NCI-H524 (cell line): Measurements from ENCODE around the gene ZNF783.
"Not testable (repeated sequence)": the region's sequence is repeated elsewhere in the genome, so short reads cannot be mapped to it uniquely, and the experiment has no call there.

Experiments
- DNase-seq, 2 experiments: peaks; one replicate each; lab custom pipeline; 2025; lab: John Stamatoyannopoulos, UW

ZNF783 gene

GRCh38 chr7:149330914-149331567 lies 69.0 kb downstream of the ZNF783 start:
- peak in 1 of 2 experiments; percentile 53 for DNase-seq

GRCh38 chr7:149332602-149333320 lies 70.8 kb downstream of the ZNF783 start:
- DNase-seq, result not testable (repeated sequence)

- no peak for DNase-seq
These were observed 71.3 kb downstream of the ZNF783 start for GRCh38 chr7:149333321-149333717.

GRCh38 chr7:149334219-149334618 lies 72.2 kb downstream of the ZNF783 start:
- DNase-seq, result no peak
